Measurements from ENCODE around the gene AMPD3.

AMPD3 gene

GRCh38 chr11:10503221-10503620, 48.2 kb downstream of the AMPD3 start:
- ATAC-seq (ENCODE audit: low read depth) (no peak), DNase-seq (ENCODE audit: low spot score) (no peak)
- Histone ChIP-seq H3K27ac (ENCODE audit: poor library complexity, severe bottlenecking) (no peak overlapping the region), H3K4me1 (ENCODE audit: insufficient read depth, poor library complexity, severe bottlenecking) (peaks cover 8% of the 10 kb centered on the region), H3K36me3 (ENCODE audit: low read depth) (peaks cover 46% of the 10 kb centered on the region), H3K4me3 (ENCODE audit: severe bottlenecking) (no peak overlapping the region), H3K27me3 (ENCODE audit: insufficient read depth, poor library complexity, severe bottlenecking) (no peaks in the 10 kb centered on the region), H3K9me3 (ENCODE audit: severe bottlenecking) (no peaks in the 10 kb centered on the region)
- TF ChIP-seq, protein P1, sequence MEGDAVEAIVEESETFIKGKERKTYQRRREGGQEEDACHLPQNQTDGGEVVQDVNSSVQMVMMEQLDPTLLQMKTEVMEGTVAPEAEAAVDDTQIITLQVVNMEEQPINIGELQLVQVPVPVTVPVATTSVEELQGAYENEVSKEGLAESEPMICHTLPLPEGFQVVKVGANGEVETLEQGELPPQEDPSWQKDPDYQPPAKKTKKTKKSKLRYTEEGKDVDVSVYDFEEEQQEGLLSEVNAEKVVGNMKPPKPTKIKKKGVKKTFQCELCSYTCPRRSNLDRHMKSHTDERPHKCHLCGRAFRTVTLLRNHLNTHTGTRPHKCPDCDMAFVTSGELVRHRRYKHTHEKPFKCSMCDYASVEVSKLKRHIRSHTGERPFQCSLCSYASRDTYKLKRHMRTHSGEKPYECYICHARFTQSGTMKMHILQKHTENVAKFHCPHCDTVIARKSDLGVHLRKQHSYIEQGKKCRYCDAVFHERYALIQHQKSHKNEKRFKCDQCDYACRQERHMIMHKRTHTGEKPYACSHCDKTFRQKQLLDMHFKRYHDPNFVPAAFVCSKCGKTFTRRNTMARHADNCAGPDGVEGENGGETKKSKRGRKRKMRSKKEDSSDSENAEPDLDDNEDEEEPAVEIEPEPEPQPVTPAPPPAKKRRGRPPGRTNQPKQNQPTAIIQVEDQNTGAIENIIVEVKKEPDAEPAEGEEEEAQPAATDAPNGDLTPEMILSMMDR (IDR thresholded peaks at IDR 0.05; ENCODE audit: poor library complexity, severe bottlenecking) = no peak

- H3K36me3 ChIP-seq (ENCODE audit: low read depth) = peaks cover 46% of the 10 kb centered on the region
These were observed 48.9 kb downstream of the AMPD3 start for GRCh38 chr11:10503777-10504480.

GRCh38 chr11:10504490-10504889, 49.4 kb downstream of the AMPD3 start:
- Histone ChIP-seq H3K36me3 (ENCODE audit: low read depth) (peaks cover 45% of the 10 kb centered on the region), H3K27ac (ENCODE audit: poor library complexity, severe bottlenecking) (no peak overlapping the region), H3K9me3 (ENCODE audit: severe bottlenecking) (no peaks in the 10 kb centered on the region), H3K4me3 (ENCODE audit: severe bottlenecking) (no peak overlapping the region), H3K27me3 (ENCODE audit: insufficient read depth, poor library complexity, severe bottlenecking) (no peaks in the 10 kb centered on the region), H3K4me1 (ENCODE audit: insufficient read depth, poor library complexity, severe bottlenecking) (peaks cover 8% of the 10 kb centered on the region)
- TF ChIP-seq, protein P1 (IDR thresholded peaks at IDR 0.05; ENCODE audit: poor library complexity, severe bottlenecking) = no peak
- DNase-seq (ENCODE audit: low spot score) (no peak), ATAC-seq (ENCODE audit: low read depth) (no peak)

More at GRCh38 chr11:10503777-10504480, 48.9 kb downstream of the AMPD3 start:
- DNase-seq (ENCODE audit: low spot score) (no peak), ATAC-seq (ENCODE audit: low read depth) (no peak)
- Histone ChIP-seq H3K27me3 (ENCODE audit: insufficient read depth, poor library complexity, severe bottlenecking) (no peaks in the 10 kb centered on the region), H3K27ac (ENCODE audit: poor library complexity, severe bottlenecking) (no peak overlapping the region), H3K4me3 (ENCODE audit: severe bottlenecking) (no peak overlapping the region), H3K9me3 (ENCODE audit: severe bottlenecking) (no peaks in the 10 kb centered on the region), H3K4me1 (ENCODE audit: insufficient read depth, poor library complexity, severe bottlenecking) (peaks cover 8% of the 10 kb centered on the region)
- TF ChIP-seq, protein P1 (IDR thresholded peaks at IDR 0.05; ENCODE audit: poor library complexity, severe bottlenecking) = no peak

DNA sequence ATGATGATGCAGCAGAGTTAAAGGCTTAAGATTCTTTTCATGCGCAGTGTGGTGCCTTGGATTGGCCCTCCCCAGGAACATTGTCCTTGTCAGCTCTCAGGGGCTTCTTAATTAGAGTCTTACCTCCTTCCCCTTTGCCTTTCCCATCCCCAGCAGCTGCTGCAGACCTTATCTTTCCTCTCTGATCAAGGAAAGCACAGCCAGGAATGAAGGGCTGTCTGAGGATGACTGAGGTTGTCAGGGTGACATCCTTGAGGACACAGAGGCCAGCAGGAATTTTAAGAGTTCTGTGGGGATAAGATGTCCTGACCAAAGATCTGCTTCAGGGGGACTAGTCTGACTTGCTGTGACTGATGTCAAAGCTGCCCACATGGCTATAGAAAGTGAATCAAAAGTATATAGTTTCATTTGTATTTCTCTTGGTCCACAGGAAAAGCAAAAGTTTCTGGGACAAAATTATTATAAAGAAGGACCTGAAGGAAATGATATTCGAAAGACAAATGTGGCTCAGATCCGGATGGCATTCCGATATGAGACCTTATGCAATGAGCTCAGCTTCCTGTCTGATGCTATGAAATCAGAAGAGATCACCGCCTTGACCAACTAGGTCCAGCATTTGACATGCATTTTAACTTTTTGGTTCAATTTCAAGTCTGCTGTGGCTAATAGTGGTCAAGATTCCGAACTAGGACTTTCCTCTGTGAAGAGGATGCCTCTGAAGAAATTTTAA, 50.4 kb downstream of the AMPD3 start:
- DNase-seq (ENCODE audit: low spot score) = no peak
- H3K36me3 ChIP-seq (ENCODE audit: low read depth) = peaks cover 36% of the 10 kb centered on the region

More for the DNA sequence above, 50.4 kb downstream of the AMPD3 start:
- no peak for ATAC-seq (ENCODE audit: low read depth)
- H3K27ac ChIP-seq (ENCODE audit: poor library complexity, severe bottlenecking) = peak overlapping the region; percentile 12
- TF ChIP-seq, protein P1 (IDR thresholded peaks at IDR 0.05; ENCODE audit: poor library complexity, severe bottlenecking) = no peak
- H3K9me3 ChIP-seq (ENCODE audit: severe bottlenecking) = no peaks in the 10 kb centered on the region
- H3K4me3 ChIP-seq (ENCODE audit: severe bottlenecking) = no peak overlapping the region
- H3K27me3 ChIP-seq (ENCODE audit: insufficient read depth, poor library complexity, severe bottlenecking) = no peaks in the 10 kb centered on the region
- peaks cover 8% of the 10 kb centered on the region for H3K4me1 ChIP-seq (ENCODE audit: insufficient read depth, poor library complexity, severe bottlenecking)

Data from RWPE2 (cell line).